Measurements from ENCODE around the gene CYP8B1. TPM values are rescaled to one million over a fixed set of nuclear protein-coding genes. Genes with fewer than 3 reads are reported as not detected.

The CYP8B1 gene
- total RNA-seq, 2 experiments from 2014 or later = not detected

DNA sequence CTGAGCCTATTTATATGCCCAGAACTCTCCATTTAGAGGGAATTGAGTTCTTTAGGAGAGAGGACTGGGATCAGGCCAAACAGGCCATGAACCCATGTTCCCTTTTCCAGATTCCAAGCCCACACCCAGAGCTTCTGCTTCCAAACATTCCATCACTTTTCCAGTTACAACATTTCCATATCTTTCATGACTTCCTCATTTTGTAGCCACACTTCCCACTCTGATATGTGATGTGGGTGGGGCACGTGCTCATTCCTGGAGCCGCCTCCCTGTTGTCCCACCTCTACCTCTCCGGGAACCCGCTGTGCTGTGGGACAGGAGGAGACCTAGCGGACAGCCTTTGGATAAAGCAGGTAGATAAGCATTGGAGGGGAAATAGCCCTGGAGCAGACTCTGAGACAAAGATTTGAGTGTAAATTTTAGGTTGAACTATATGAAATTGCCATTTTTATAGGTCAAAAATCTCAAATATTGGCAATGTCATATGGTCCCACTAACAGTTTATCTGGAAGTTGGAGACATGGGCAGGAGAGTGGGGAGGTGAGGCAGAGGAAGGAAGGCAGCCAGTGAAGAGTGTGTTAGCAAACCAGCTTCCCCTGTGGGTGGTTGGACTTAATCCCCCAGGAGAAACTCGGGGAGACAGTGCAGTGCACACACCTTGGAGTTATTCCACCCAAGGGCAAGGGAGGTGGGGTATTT lies 31.8 kb downstream of the CYP8B1 start:
- Mint-ChIP-seq H3K27ac (no peak overlapping the region), H3K9me3 (ENCODE audit: low read depth) (no peaks in the 10 kb centered on the region), H3K36me3 (peaks cover 2% of the 10 kb centered on the region), H3K4me1 (peaks cover 21% of the 10 kb centered on the region), H3K4me3 (no peak overlapping the region), H3K27me3 (peaks cover 2% of the 10 kb centered on the region)
- DNase-seq (no peak), ATAC-seq (no peak)
- CTCF ChIA-PET = no interaction called here

GRCh38 chr3:42841332-42841731 lies 34.3 kb downstream of the CYP8B1 start:
- CTCF ChIA-PET = interaction anchor here (3.1 kb wide), 1 partner anchor 11 kb away, joined by 11 read pairs; no protein-coding TSS in a partner anchor
- H3K27me3 Mint-ChIP-seq = peaks cover 2% of the 10 kb centered on the region

GRCh38 chr3:42839616-42840015 lies 36.1 kb downstream of the CYP8B1 start:
- CTCF ChIA-PET = interaction anchor here (0.7 to 3.1 kb wide), 15 partner anchors 9 to 91 kb away, joined by 3 to 15 read pairs (median 7); partner anchors contain the start of gene HIGD1A
- peaks cover 3% of the 10 kb centered on the region for H3K4me1 Mint-ChIP-seq
- H3K27me3 Mint-ChIP-seq = peaks cover 7% of the 10 kb centered on the region
- H3K4me3 Mint-ChIP-seq = no peak overlapping the region
- no peaks in the 10 kb centered on the region for H3K36me3 Mint-ChIP-seq
- no peaks in the 10 kb centered on the region for H3K9me3 Mint-ChIP-seq (ENCODE audit: low read depth)
- ATAC-seq (peak; percentile 96), DNase-seq (peak; percentile 54)
- H3K27ac Mint-ChIP-seq = no peak overlapping the region

More at GRCh38 chr3:42841332-42841731, 34.3 kb downstream of the CYP8B1 start:
- Mint-ChIP-seq H3K9me3 (ENCODE audit: low read depth) (no peaks in the 10 kb centered on the region), H3K4me1 (peaks cover 5% of the 10 kb centered on the region), H3K27ac (no peak overlapping the region), H3K4me3 (no peak overlapping the region), H3K36me3 (no peaks in the 10 kb centered on the region)
- DNase-seq (no peak), ATAC-seq (no peak)

GRCh38 chr3:42838571-42838970 lies 37.1 kb downstream of the CYP8B1 start:
- DNase-seq = no peak
- CTCF ChIA-PET = interaction anchor here (1.0 to 3.1 kb wide), 8 partner anchors 14 to 56 kb away, joined by 4 to 11 read pairs (median 8); partner anchors contain the start of gene HIGD1A
- Mint-ChIP-seq H3K27me3 (peaks cover 5% of the 10 kb centered on the region), H3K36me3 (no peaks in the 10 kb centered on the region), H3K27ac (no peak overlapping the region), H3K4me3 (no peak overlapping the region), H3K4me1 (peaks cover 3% of the 10 kb centered on the region), H3K9me3 (ENCODE audit: low read depth) (no peaks in the 10 kb centered on the region)
- ATAC-seq = no peak

DNA sequence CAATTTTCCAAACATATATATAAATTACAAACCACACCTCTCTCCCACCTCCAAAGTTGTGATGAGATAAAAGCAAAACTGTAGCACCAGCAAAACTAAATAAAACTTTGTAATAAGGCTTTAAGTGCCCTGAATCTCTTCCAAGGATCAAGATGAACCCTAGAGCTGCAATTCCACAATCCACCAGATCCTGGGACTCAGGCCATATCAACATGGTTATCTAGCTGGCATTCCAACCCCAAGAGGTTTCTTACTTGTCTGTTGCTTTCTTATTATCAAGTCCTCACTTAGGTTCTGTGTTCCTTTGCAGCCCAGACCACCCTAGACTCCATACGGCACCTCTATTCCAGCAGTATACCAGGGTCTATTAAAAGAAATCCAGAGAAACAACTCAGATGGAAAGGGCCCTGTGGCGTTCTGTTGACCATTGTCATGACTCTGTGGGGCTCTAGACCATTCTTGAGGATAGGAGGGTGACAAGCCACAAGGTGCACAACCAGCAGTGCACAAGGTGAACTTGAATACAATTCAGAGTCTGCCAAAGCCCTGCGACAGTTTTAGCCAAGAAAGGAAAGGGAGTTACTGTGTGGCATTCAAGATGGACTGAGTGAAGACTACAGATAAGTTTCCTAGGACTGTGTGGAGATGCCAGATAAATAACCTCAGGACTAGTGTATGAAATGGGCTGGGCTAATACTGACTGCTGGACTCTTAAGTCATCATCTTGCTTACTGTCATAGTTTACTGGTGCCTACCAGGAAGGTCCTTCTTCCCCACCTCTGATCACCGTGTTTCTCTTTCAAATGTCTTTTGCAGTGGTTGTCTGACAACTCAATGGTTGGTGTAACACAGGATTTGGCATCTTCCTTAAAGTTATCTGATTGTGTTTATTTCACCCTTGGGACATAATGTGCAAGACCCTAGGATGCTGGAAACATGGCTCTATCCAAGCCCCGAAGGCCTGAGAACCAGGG lies 39.2 kb downstream of the CYP8B1 start:
- H3K4me3 Mint-ChIP-seq = no peak overlapping the region
- peaks cover 6% of the 10 kb centered on the region for H3K4me1 Mint-ChIP-seq
- H3K9me3 Mint-ChIP-seq (ENCODE audit: low read depth) = no peaks in the 10 kb centered on the region
- H3K27ac Mint-ChIP-seq = no peak overlapping the region
- ATAC-seq = no peak
- no peak for DNase-seq
- H3K36me3 Mint-ChIP-seq = no peaks in the 10 kb centered on the region
- peaks cover 5% of the 10 kb centered on the region for H3K27me3 Mint-ChIP-seq
- CTCF ChIA-PET = no interaction called here

GRCh38 chr3:42831321-42831713 lies 44.4 kb downstream of the CYP8B1 start:
- Mint-ChIP-seq H3K9me3 (ENCODE audit: low read depth) (no peaks in the 10 kb centered on the region), H3K4me3 (no peak overlapping the region), H3K27ac (no peak overlapping the region), H3K27me3 (peaks cover 26% of the 10 kb centered on the region), H3K4me1 (peaks cover 9% of the 10 kb centered on the region), H3K36me3 (no peaks in the 10 kb centered on the region)
- peak; percentile 89 for DNase-seq
- CTCF ChIA-PET = interaction anchor here (0.7 to 3.4 kb wide), 25 partner anchors 8 to 640 kb away, joined by 3 to 27 read pairs (median 4); no protein-coding TSS in a partner anchor
- peak; percentile 87 for ATAC-seq

DNA sequence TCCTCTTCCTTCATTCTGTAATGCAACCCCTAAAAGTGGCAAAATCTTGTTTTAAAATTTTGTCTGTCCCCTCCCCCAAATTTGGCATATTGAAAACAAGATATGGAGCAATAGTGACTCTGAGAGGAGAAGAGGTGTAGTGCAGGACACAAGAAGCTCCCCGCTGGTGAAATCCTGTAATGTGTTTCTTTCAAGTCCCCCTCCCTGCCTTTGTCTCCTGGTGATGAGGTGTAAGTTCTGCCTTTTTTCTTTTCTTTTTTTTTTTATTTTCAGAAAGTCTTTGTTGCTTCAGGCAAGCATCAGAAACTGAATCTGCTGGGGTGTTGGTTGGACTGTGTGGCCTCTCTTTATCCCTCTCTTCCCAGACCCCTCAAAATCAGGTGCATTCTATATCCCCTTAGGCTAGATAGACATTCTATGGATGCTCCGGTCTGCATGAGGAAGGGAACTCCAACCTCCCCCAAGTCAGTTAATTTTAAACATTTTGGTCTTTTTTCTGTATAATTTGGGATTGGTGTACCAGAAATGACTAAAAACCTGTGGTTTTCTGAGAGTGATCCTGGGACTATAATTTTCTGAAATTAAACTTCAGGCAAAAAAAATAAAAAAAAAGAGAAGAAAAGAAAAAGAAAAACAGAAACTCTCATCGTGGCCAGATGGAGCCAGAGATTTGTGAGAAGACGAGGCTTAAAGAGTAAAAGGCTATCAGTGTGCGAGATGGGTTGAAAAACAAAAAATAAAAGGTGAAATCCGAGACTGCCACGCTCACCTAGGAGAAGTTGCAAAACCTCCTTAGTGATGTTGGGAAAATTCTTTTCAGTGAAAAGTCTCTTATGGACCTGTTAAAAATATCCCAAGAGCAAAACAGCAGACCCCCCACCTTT lies 45.0 kb downstream of the CYP8B1 start:
- Mint-ChIP-seq H3K27me3 (peaks cover 31% of the 10 kb centered on the region), H3K36me3 (no peaks in the 10 kb centered on the region), H3K4me3 (no peak overlapping the region), H3K4me1 (peaks cover 9% of the 10 kb centered on the region), H3K9me3 (ENCODE audit: low read depth) (no peaks in the 10 kb centered on the region), H3K27ac (no peak overlapping the region)
- peak; percentile 36 for ATAC-seq
- DNase-seq = no peak
- CTCF ChIA-PET = interaction anchor here (0.7 to 3.4 kb wide), 28 partner anchors 9 to 639 kb away, joined by 3 to 27 read pairs (median 4); no protein-coding TSS in a partner anchor

- no peaks in the 10 kb centered on the region for H3K36me3 Mint-ChIP-seq
- no peaks in the 10 kb centered on the region for H3K9me3 Mint-ChIP-seq (ENCODE audit: low read depth)
- H3K4me1 Mint-ChIP-seq = peaks cover 9% of the 10 kb centered on the region
- ATAC-seq = no peak
- no peak for DNase-seq
- no peak overlapping the region for H3K27ac Mint-ChIP-seq
- peaks cover 32% of the 10 kb centered on the region for H3K27me3 Mint-ChIP-seq
- CTCF ChIA-PET = interaction anchor here (0.7 to 3.4 kb wide), 14 partner anchors 10 to 88 kb away, joined by 3 to 27 read pairs (median 4); no protein-coding TSS in a partner anchor
- H3K4me3 Mint-ChIP-seq = no peak overlapping the region
Observed at GRCh38 chr3:42829628-42830436, 45.8 kb downstream of the CYP8B1 start.

- H3K27me3 Mint-ChIP-seq = peaks cover 34% of the 10 kb centered on the region
- CTCF ChIA-PET = interaction anchor here (1.2 kb wide), 2 partner anchors 32 to 49 kb away, joined by 3 read pairs; no protein-coding TSS in a partner anchor
- no peak for ATAC-seq
Observed at GRCh38 chr3:42829083-42829627, 46.5 kb downstream of the CYP8B1 start.

GRCh38 chr3:42827654-42828053 lies 48.0 kb downstream of the CYP8B1 start:
- H3K4me1 Mint-ChIP-seq = peaks cover 16% of the 10 kb centered on the region
- no peak overlapping the region for H3K4me3 Mint-ChIP-seq
- H3K27ac Mint-ChIP-seq = no peak overlapping the region
- DNase-seq = no peak
- H3K36me3 Mint-ChIP-seq = no peaks in the 10 kb centered on the region
- no peaks in the 10 kb centered on the region for H3K9me3 Mint-ChIP-seq (ENCODE audit: low read depth)
- peaks cover 34% of the 10 kb centered on the region for H3K27me3 Mint-ChIP-seq
- CTCF ChIA-PET = no interaction called here
- no peak for ATAC-seq

More at GRCh38 chr3:42829083-42829627, 46.5 kb downstream of the CYP8B1 start:
- H3K27ac Mint-ChIP-seq = no peak overlapping the region
- no peak overlapping the region for H3K4me3 Mint-ChIP-seq
- H3K9me3 Mint-ChIP-seq (ENCODE audit: low read depth) = no peaks in the 10 kb centered on the region
- H3K36me3 Mint-ChIP-seq = no peaks in the 10 kb centered on the region
- DNase-seq = no peak
- H3K4me1 Mint-ChIP-seq = peaks cover 9% of the 10 kb centered on the region

- Mint-ChIP-seq H3K27me3 (peaks cover 34% of the 10 kb centered on the region), H3K4me3 (no peak overlapping the region), H3K27ac (no peak overlapping the region), H3K9me3 (ENCODE audit: low read depth) (no peaks in the 10 kb centered on the region), H3K4me1 (peaks cover 16% of the 10 kb centered on the region), H3K36me3 (no peaks in the 10 kb centered on the region)
- ATAC-seq = no peak
- no peak for DNase-seq
- CTCF ChIA-PET = no interaction called here
Observed at GRCh38 chr3:42827023-42827422, 48.7 kb downstream of the CYP8B1 start.

- DNase-seq (no peak), ATAC-seq (no peak)
- no peak overlapping the region for H3K27ac Mint-ChIP-seq
- H3K27me3 Mint-ChIP-seq = peaks cover 34% of the 10 kb centered on the region
- H3K36me3 Mint-ChIP-seq = no peaks in the 10 kb centered on the region
- CTCF ChIA-PET = no interaction called here
- no peaks in the 10 kb centered on the region for H3K9me3 Mint-ChIP-seq (ENCODE audit: low read depth)
- H3K4me1 Mint-ChIP-seq = peaks cover 10% of the 10 kb centered on the region
- H3K4me3 Mint-ChIP-seq = no peak overlapping the region
Observed at GRCh38 chr3:42826141-42826540, 49.5 kb downstream of the CYP8B1 start.
